NB4 (cell line): ENCODE data around the gene DNASE1L3.
A peak's percentile ranks its signal among the peaks of the same experiment; 100 is the strongest.

Experiments used
- DNase-seq: peaks from one replicate; pipeline ENCODE4 v3.0.0; 2010; ENCODE audit warnings: low read depth
- H3K4me3 ChIP-seq: one replicate; pipeline ENCODE4 v1.5.1; 2011; ENCODE audit warnings: mild to moderate bottlenecking, low read depth, low read length, moderate library complexity
- MYC ChIP-seq: IDR thresholded peaks from 2 replicates; pipeline ENCODE4 v1.6.1; 2011; ENCODE audit warnings: low read depth, low read length
- POLR2A ChIP-seq: IDR thresholded peaks from 2 replicates; pipeline ENCODE4 v1.6.1; 2011; ENCODE audit warnings: mild to moderate bottlenecking; ENCODE audit not compliant: insufficient read length; ENCODE audit errors: extremely low read depth
- TF ChIP-seq, protein P1 (sequence below): IDR thresholded peaks from one replicate; pipeline ENCODE4 v1.5.1; 2012; ENCODE audit warnings: low read depth, low read length
- TF ChIP-seq, protein P2 (sequence below): IDR thresholded peaks from 2 replicates; pipeline ENCODE4 v1.6.1; 2011; ENCODE audit warnings: low read depth, low read length

DNASE1L3 gene

GRCh38 chr3:58223855-58224254, 13.1 kb upstream of the DNASE1L3 start:
- no peak overlapping the region for H3K4me3 ChIP-seq
- no peak for DNase-seq
- TF ChIP-seq, protein P1, sequence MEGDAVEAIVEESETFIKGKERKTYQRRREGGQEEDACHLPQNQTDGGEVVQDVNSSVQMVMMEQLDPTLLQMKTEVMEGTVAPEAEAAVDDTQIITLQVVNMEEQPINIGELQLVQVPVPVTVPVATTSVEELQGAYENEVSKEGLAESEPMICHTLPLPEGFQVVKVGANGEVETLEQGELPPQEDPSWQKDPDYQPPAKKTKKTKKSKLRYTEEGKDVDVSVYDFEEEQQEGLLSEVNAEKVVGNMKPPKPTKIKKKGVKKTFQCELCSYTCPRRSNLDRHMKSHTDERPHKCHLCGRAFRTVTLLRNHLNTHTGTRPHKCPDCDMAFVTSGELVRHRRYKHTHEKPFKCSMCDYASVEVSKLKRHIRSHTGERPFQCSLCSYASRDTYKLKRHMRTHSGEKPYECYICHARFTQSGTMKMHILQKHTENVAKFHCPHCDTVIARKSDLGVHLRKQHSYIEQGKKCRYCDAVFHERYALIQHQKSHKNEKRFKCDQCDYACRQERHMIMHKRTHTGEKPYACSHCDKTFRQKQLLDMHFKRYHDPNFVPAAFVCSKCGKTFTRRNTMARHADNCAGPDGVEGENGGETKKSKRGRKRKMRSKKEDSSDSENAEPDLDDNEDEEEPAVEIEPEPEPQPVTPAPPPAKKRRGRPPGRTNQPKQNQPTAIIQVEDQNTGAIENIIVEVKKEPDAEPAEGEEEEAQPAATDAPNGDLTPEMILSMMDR = no peak
- TF ChIP-seq POLR2A (no peak), MYC (no peak)
- TF ChIP-seq, protein P2, sequence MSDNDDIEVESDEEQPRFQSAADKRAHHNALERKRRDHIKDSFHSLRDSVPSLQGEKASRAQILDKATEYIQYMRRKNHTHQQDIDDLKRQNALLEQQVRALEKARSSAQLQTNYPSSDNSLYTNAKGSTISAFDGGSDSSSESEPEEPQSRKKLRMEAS = no peak

GRCh38 chr3:58222161-58222724, 11.5 kb upstream of the DNASE1L3 start:
- no peak overlapping the region for H3K4me3 ChIP-seq
- DNase-seq = no peak
- TF ChIP-seq, protein P1 = no peak
- TF ChIP-seq, protein P2 = no peak
- no peak for TF ChIP-seq MYC
- no peak for TF ChIP-seq POLR2A

DNA sequence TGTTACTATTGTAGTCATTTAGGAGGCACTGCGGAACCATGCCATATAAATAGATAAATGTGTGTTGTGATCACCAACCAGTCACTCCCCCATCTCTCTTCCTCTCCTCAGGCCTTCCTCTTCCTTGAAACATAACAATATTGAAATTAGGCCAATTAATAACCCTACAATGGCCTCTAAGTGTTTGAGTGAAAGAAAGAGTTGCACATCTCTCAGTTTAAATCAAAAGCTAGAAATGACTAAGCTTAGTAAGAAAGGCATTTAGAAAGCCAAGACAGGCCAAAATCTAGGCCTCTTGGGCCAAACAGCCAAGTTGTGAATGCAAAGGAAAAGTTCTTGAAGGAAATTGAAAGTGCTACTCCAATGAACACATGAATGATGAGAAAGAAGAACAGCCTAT, 8.1 kb upstream of the DNASE1L3 start:
- H3K4me3 ChIP-seq = no peak overlapping the region
- DNase-seq = no peak
- TF ChIP-seq, protein P1 = no peak
- TF ChIP-seq, protein P2 = no peak
- TF ChIP-seq MYC (no peak), POLR2A (no peak)

DNA sequence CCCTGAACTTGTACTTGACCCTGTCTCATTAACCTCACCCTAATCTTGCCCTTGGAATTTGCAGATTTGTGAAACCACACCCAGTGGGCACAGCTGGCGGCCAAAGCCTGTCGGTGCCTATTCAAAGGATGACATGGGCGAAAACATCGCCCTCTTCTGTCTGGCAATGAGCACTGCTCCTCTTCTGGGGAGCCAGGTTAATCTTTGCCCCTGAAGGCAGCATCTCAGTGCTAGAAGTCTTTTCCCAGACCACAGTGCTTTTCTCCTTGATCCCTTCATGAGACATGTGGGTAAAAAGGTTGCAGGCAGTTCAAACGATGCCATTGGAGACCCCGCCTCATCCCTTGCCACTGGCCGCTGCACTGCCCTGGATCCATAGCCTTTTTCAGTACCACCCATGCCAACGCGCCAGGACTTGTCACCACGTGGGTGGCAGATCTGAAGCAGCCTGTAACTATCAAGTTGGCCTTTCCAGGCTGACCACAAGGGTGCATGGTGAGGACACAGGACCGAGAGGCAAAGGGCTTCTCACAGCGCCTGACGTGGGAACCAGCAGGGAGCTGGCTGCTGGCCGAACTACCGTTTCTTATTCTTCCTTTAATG, 6.5 kb upstream of the DNASE1L3 start:
- DNase-seq = peak; percentile 76
- TF ChIP-seq POLR2A (no peak), MYC (peak; percentile 29; the same call in 1 of the 2 replicates)
- TF ChIP-seq, protein P2 = peak; percentile 87
- TF ChIP-seq, protein P1 = peak; percentile 89
- peak overlapping the region; percentile 14 for H3K4me3 ChIP-seq

- no peak overlapping the region for H3K4me3 ChIP-seq
- no peak for DNase-seq
- TF ChIP-seq, protein P2 = no peak
- TF ChIP-seq MYC (no peak), POLR2A (no peak)
- TF ChIP-seq, protein P1 = no peak
Observed at GRCh38 chr3:58216496-58217195, 5.9 kb upstream of the DNASE1L3 start.
